ENCODE measurements around the gene DNA2.

GRCh38 chr10:68446179-68446578 is 25.6 kb downstream of the DNA2 start:
- TF ChIP-seq CTCF (optimal IDR thresholded peaks at IDR 0.05 in 1 of 3, IDR thresholded peaks at IDR 0.05 in 1 of 3, conservative IDR thresholded peaks at IDR 0.05 in 1 of 3; ENCODE audit: extremely low read depth in 1 of 3, insufficient read depth in 2 of 3, low read length in 3 of 3) (no peak), EZH2 (IDR thresholded peaks at IDR 0.05; ENCODE audit: low read length) (no peak)
